ENCODE measurements around the gene SYT8.

The SYT8 gene

DNA sequence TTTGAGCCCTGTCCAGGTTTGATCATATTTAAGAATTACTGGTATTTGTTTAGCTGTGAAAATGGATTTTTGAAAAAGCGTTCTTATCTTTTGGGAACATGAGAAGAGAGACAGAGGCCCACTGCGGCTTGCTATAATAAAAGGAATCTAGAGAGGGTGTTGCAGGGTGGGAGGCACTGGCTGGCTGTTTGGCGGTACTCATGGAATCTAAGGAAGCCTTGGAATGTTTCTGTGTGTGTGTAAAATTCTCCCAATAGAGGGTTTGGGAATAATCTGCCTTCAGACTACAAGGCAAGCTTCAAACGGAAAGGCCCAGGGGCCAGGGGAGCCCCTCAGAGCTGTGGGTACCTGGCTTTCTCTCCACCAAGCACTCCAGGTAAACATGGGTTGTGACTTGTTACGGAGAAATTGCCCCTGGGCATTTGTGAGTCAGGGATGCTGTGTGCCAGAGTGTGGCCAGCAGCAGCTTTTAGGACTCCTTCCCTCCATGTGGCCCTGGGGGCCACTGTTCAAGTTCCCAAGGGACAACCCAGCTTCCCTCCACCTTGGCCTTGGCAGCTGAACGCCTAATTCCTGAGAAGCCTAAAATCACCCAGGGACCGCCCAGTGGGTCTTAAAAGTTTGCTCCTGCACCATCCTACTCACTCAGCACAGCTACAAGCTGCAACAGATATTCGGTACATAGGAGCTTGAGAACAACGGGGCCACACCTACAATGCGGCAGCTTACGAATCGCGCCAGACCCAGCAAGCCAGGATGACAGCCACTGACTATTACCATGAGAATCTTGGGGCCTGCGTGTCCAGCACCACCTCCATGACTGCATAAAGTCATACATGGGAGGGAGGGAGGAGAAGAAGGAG lies 14.1 kb upstream of the SYT8 start:
- H3K4me1 ChIP-seq (ENCODE audit: control insufficient read depth in 1 of 2, insufficient read depth in 1 of 2, low read depth in 1 of 2, low read length in 1 of 2): peaks cover 26 to 34% of the 10 kb centered on the region in 2 experiments
- H3K36me3 ChIP-seq: no peaks in the 10 kb centered on the region
- H3K9me3 ChIP-seq: no peaks in the 10 kb centered on the region
- H3K4me3 ChIP-seq (ENCODE audit: low read depth in 1 of 2, low read length in 1 of 2): no peak overlapping the region
- H3K27ac ChIP-seq: no peak overlapping the region
- H3K27me3 ChIP-seq: no peaks in the 10 kb centered on the region
- TF ChIP-seq, protein P1, sequence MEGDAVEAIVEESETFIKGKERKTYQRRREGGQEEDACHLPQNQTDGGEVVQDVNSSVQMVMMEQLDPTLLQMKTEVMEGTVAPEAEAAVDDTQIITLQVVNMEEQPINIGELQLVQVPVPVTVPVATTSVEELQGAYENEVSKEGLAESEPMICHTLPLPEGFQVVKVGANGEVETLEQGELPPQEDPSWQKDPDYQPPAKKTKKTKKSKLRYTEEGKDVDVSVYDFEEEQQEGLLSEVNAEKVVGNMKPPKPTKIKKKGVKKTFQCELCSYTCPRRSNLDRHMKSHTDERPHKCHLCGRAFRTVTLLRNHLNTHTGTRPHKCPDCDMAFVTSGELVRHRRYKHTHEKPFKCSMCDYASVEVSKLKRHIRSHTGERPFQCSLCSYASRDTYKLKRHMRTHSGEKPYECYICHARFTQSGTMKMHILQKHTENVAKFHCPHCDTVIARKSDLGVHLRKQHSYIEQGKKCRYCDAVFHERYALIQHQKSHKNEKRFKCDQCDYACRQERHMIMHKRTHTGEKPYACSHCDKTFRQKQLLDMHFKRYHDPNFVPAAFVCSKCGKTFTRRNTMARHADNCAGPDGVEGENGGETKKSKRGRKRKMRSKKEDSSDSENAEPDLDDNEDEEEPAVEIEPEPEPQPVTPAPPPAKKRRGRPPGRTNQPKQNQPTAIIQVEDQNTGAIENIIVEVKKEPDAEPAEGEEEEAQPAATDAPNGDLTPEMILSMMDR (IDR thresholded peaks at IDR 0.05): no peak

DNA sequence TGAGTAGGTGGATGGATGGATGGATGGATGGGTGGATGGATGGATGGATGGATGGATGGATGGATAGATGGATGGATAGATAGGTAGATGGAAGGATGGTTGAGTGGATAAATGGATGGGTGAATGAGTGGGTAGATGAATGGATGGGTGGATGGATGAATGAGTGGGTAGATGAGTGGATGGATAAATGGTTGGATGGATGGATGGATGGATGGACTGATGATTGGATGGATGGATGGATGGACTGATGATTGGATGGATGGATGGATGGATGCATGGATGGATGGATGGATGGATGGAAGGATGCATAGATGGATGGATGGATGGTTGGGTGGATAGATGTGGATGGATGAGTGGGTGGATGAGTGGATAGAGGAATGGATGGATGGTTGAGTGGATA lies 13.2 kb upstream of the SYT8 start:
- no peaks in the 10 kb centered on the region for H3K36me3 ChIP-seq
- H3K9me3 ChIP-seq: no peaks in the 10 kb centered on the region
- TF ChIP-seq, protein P1 (IDR thresholded peaks at IDR 0.05): no peak
- H3K27ac ChIP-seq: no peak overlapping the region
- no peak overlapping the region for H3K4me3 ChIP-seq (ENCODE audit: low read depth in 1 of 2, low read length in 1 of 2)
- no peaks in the 10 kb centered on the region for H3K27me3 ChIP-seq
- peaks cover 27 to 31% of the 10 kb centered on the region in 2 experiments for H3K4me1 ChIP-seq (ENCODE audit: control insufficient read depth in 1 of 2, insufficient read depth in 1 of 2, low read depth in 1 of 2, low read length in 1 of 2)

DNA sequence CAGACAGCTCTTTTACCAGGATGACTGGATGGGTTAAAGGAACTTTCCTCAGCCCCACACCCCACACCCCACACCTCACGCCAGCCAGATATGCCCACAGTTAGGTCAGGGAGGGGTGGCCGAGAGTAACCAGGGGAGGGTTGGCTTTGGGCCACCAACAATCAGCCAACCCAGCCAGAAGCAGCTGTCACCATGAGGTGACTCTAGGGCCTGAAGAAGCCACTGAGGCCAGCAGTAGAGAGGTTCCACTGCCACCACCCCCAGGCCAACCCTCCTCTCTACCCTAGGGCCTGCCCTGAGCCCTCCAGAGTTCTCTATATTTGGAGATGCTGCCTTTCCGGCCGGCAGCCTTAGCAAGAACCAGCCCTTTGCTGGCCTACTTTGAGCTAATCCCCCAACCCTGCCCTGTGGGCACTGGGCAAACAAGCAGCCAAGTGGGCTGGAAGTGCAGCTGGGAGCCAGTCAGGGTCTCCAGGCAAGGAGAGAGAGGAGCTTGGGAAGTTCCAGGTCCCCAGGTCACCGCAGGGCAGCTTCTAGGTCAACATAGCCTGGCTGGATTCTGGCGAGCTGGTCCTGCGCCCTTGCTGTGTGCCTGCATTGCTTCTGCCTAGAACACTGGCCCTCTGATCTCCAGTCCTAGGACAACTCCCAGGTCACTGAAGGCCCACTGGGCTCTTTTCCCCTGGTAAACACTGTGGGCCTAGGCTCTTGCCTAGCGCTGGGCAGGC lies 12.0 kb upstream of the SYT8 start:
- Histone ChIP-seq H3K27ac (no peak overlapping the region), H3K9me3 (no peaks in the 10 kb centered on the region), H3K4me3 (ENCODE audit: low read depth in 1 of 2, low read length in 1 of 2) (no peak overlapping the region), H3K36me3 (no peaks in the 10 kb centered on the region), H3K27me3 (no peaks in the 10 kb centered on the region), H3K4me1 (ENCODE audit: control insufficient read depth in 1 of 2, insufficient read depth in 1 of 2, low read depth in 1 of 2, low read length in 1 of 2) (peaks cover 26 to 31% of the 10 kb centered on the region in 2 experiments)
- TF ChIP-seq, protein P1 (IDR thresholded peaks at IDR 0.05): no peak

DNA sequence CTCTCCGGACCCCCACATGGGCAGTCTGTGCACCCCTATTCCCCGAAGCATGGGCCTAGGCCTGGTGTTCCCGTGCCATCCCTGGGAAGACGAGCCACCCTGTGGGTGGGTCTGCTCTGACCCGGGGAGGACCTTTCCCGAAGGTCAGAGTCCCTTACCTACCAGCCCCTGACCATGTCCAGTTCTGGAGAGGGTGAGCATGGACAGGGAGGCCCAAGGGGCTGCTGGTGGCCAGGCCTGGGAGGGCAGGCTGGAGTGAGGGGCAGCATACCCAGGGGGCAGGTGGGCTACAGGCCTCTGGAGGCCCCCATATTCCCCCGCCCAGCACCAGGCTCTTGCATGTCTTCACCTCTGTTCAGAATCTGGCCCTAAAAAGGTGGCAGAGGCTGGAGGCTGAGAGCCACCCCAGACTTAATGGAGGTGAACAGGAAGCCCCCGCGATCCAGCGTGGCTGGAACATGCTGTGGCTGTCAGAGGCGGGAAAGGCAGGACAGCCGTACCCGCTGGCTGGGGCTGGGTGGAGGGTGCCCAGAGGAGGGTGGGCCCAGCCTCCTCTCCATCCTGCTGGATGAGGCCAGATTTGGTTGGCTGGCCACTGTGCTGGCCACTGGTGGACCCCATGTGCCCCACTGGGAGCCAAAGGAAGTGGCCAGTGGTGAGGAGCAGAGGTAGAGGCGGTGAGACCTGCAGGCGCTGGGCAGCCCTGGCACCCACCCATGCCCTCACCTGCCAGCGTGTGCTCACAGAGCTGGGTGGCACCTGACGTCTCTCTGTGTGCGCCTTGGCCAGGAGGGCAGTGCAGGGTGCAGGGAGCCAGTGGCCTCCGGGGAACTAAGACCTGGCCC lies 11.2 kb upstream of the SYT8 start:
- H3K27ac ChIP-seq: no peak overlapping the region
- H3K4me3 ChIP-seq (ENCODE audit: low read depth in 1 of 2, low read length in 1 of 2): no peak overlapping the region
- peaks cover 21 to 28% of the 10 kb centered on the region in 2 experiments for H3K4me1 ChIP-seq (ENCODE audit: control insufficient read depth in 1 of 2, insufficient read depth in 1 of 2, low read depth in 1 of 2, low read length in 1 of 2)
- no peaks in the 10 kb centered on the region for H3K36me3 ChIP-seq
- no peaks in the 10 kb centered on the region for H3K27me3 ChIP-seq
- TF ChIP-seq, protein P1 (IDR thresholded peaks at IDR 0.05): no peak
- H3K9me3 ChIP-seq: no peaks in the 10 kb centered on the region
